CMK (cell line): ENCODE data around the gene SLCO3A1.

Source experiments
- DNase-seq: peaks from one replicate; pipeline ENCODE4 v3.0.0-alpha.2; 2010; ENCODE audit warnings: low read depth

Gene SLCO3A1

DNA sequence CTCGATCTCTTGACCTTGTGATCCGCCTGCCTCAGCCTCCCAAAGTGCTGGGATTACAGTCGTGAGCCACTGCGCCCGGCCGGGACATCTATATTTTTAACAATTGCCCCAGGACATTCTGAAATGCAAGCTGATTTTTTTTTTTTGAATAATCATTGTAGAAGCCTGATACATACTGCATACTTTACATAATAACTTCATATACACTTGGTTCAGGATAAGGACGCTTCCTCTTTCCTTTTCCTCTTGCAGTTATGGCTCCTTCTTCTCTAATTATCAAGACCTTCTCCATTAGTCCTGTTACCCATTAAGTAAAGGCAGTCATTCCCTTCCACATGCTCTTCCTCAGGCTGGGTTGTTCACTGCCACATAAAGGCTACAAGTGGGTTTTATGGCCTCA is 58.3 kb downstream of the SLCO3A1 start:
- DNase-seq: no peak

DNA sequence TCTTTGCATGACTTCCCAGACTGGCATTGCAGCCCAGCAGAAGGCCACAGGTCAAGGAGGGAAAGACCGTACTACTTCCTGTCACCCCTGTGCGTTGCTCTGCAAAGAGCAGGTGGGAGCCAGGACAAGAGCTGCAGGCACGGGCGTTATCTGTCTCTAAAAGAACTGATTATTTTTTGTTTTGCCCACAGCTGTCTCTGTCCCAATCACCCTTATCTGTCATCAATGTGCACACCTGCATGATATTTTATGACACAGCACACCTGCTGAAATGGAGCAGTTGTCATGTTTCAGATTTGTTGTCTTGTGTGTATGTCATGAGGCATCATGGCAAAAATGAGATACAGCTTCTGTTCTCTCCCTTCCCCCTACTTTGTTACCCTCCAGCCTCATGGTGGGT is 58.8 kb downstream of the SLCO3A1 start:
- DNase-seq: no peak

GRCh38 chr15:91913560-91913959 is 60.1 kb downstream of the SLCO3A1 start:
- DNase-seq: no peak

DNA sequence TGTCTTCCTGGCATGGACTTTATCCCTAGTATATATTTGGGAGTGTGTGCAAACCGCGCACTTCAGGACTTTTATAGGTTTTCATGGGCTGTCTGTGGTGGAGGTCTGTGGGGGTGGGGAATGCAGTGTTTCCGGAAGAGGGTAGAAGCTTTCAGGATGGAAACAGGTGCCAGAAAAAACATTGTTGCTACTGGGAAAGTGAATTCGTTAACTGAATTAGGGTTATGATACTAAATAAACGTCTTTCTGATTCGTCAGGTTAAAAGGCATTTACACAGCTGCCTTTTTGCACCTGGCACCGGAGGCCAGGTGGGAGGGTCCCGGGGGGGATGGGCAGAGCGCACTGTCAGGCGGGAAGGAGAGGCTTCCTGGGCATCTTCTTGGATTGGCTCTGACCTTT is 62.1 kb downstream of the SLCO3A1 start:
- DNase-seq: no peak

DNA sequence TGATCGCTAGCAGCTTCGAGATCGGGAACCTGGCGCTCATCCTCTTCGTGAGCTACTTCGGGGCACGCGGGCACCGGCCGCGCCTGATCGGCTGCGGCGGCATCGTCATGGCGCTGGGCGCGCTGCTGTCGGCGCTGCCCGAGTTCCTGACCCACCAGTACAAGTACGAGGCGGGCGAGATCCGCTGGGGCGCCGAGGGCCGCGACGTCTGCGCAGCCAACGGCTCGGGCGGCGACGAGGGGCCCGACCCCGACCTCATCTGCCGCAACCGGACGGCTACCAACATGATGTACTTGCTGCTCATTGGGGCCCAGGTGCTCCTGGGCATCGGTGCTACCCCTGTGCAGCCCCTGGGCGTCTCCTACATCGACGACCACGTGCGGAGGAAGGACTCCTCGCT is 62.5 kb downstream of the SLCO3A1 start:
- DNase-seq: no peak

DNA sequence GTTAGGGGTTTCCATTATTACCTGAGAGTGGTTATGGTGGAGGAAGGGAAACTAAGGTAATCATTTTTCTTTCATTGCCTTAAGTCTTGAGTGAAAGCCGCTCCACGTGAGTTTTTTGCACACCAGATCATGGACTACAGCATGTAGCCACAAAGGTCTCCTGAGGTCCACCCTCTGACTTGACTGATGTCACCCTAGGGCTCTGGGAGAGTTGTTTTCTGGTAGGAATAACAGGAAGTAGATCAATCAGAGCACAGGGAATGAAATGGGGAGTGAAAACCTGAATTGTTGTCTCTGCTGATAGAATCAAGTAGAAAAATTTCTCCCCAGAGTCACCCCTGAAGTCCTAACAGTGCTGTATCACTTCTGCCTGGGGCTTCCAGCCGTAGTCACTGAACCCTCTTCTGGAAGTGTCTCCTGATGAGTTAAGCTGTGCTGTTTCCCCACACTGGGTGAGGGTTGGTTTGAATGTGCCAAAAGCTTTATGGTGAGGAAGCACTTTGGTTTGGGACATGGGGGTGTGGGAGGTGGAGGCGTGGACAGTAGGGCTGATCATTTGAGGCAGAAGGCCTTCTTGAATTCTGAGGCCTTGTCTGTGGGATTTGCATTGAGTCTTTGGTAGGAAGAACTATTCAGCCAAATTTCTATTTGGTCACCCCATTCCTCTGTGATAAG is 64.3 kb downstream of the SLCO3A1 start:
- DNase-seq: no peak

GRCh38 chr15:91919014-91919534 is 65.6 kb downstream of the SLCO3A1 start:
- no peak for DNase-seq

DNA sequence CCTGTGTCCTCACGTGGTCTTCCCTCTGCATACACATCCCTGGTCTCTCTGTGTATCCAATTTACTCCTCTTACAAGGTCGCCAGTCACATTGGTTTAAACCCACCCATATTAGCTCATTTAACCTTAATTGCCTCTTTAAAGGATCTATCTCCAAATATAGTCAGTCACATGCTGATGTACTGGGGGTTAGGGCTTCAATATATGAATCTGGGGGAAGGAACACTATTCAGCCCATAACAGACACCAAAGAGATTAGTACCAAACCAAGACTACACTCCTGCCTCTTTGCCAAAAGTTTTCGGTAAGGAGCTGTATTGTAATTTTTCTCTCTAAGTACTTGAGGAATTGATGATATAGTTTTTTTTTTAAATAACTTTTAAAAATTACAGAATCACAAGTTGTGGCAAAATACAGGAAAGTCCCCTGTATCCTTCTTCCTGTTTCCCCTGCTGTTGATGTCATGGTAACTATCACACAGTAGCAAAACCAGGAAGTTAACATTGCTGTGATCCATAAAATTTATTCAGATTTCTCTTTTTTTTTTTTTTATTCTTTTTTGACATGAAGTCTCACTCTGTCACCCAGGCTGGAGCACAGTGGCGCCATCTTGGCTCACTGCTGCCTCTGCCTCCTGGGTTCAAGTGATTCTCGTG is 67.8 kb downstream of the SLCO3A1 start:
- DNase-seq: no peak

DNA sequence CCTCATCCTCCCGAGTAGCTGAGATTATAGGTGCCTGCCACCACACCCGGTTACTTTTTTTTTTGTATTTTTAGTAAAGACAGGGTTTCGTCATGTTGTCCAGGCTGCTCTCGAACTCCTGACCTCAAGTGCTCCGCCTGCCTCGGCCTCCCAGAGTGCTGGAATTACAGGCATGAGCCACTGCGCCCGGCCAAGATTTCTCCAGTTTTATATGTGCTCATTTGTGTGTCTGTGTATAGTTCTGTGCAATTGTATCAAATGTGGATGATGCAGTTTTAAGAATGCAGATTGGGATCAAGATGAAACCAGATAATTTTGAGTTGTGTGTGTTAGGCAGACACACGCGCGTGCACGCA is 68.3 kb downstream of the SLCO3A1 start:
- no peak for DNase-seq

DNA sequence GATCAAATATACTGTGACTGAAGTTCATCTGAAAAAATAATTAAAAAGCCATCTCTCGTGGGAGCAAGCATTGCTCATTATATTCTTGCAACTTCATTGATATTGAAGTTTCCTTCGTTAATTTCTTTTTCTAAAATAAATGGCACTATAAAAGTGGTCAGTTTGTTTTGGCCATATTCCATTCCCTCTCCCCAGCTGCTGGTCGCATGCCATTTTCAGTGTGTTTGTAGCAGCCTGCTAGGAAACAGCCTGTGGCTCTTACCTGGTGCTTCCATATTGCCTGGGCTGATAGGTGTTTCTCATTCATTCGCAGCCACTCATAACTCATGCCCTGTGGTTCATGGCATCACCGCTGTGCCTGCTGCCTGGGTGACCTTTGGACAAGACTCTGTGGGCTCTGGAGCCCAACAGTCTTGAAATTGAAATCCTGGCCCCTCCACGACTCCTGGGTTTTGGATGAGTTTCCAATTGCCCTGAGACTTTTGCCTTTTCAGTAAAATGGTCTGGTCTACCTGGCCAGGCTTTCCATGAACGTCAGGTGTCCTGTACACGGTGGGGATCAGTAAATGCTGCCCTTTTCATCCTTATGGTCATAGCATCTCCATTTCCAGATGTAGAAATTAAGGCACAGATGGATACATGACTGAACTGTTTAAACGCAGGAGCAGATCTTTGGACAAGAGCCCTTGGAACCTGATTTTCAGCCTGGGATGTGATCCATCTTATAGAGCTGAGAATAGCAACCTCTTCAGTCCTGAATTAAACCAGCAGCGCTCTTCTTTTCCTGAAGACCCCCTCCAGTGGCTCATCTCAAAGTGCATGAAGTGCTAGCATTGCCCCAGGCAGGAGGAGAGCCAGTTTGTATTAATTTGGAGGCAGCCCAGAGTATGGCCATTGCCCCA is 69.4 kb downstream of the SLCO3A1 start:
- no peak for DNase-seq

GRCh38 chr15:91924183-91924582 is 70.7 kb downstream of the SLCO3A1 start:
- no peak for DNase-seq

DNA sequence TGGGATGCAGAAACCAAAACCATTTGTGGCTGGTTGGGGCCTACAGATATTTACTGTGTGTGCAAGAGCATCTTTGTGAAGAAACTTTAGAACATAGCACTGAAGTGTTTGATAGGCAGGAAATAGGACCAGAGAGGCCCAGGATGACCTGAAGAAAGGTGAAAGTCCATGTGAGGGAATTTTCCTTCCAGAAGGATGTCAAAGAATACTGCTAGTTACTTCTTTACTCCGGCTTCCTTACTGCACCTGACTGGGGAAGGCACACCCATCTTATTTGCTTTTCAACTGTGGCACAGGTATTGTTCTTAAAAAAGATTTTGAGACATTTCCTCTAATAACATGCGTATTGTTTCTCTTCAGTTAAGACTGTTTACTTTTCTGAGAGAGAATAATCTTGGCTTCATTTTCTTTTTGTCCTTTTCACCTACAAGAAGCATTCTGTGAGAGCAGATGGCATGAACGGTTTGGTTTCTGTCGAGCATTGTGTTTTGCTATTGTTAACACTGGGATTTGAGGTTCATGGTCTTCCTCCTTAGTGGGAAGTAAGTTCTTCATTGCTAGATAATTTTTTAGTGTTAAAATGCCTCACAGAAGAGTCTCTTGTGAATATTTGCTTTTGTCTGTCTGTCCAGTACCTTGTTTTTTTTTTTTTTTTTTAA is 71.5 kb downstream of the SLCO3A1 start:
- no peak for DNase-seq

GRCh38 chr15:91925794-91926193 is 72.3 kb downstream of the SLCO3A1 start:
- no peak for DNase-seq

DNA sequence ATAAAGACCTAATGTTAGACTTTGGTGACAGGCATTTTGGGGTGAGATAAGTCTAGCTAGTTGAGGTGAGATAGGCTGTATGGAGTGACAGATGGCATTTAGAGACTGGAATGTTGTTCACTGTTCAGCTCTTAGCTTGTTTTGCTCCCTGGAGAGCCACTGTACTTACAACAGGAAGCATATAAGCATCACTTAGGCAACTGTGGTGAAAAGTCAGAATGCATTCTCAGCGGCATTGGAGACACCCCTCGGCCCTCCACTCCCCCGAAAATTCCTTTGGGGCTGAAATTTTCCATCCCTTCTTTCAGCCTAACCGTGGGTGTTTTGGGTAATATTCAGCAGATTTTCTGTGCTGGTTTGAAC is 73.4 kb downstream of the SLCO3A1 start:
- DNase-seq: no peak

DNA sequence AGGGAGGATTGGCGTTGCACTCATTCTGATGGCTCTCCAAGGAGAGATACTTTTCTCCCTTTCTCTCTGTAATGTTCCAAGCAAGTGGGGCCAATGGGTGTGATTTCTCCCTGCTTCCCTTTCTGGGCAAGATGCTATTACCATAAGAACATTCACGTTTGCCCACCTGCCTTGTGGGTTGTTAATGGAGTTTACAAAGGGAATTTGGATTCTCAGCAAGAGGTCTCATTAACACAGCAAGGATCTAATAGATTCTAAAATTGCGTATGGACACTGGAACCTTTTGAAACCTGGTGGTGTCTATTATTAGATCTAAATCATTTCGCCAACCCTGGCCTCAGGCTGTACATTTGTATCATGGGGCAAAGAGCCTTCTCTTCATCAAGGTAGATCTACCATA is 74.1 kb downstream of the SLCO3A1 start:
- DNase-seq: no peak

- no peak for DNase-seq
These were observed 75.2 kb downstream of the SLCO3A1 start for GRCh38 chr15:91928675-91929074.

GRCh38 chr15:91929509-91929908 is 76.0 kb downstream of the SLCO3A1 start:
- DNase-seq: no peak

DNA sequence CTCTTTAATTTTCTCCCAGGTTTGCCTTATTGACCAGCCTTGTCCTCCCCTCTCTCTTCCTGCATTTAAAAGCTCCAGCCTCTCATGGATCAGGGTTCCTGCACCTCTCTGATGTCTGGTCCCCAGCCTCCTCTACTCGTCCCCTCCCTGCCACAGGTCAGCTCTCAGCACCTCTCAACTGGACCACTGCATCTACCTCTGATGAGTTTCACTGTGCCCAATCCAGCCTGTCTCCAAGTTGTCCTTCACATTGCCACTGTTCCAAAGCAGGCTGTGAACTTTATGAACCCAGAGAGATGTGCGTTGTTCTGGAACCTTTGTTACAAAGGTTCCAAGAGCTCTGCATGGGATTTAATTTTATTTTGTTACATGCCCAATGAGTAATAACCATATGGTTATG is 76.6 kb downstream of the SLCO3A1 start:
- DNase-seq: no peak

GRCh38 chr15:91936182-91936775 is 82.8 kb downstream of the SLCO3A1 start:
- no peak for DNase-seq

GRCh38 chr15:91936927-91937326 is 83.4 kb downstream of the SLCO3A1 start:
- DNase-seq: no peak

- DNase-seq: no peak
These were observed 84.6 kb downstream of the SLCO3A1 start for GRCh38 chr15:91938136-91938535.

DNA sequence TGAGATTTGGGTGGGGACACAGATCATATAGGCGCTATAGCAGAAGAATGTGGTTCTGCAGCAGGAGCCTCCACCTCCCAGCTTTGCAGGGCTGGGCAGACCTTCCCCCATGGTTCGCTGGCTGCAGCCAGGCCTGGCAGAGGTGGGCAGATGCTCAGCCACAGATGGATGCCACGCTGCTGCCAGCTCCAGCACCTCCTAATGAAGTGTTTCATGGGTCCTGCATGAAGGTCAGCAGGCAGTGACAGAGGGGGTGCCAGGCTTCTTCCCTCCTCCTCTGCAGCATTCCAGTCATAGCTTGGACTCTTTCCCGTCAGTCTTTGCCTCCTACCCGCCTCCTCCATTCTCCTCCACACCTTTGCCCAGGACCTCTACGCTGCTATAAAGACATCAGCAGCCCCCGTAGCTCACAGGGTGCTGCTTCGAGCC is 85.9 kb downstream of the SLCO3A1 start:
- no peak for DNase-seq
